Measurements from ENCODE around the gene SLIT3.
A peak's percentile ranks its signal among the peaks of the same experiment; 100 is the strongest.

SLIT3 gene

GRCh38 chr5:169298193-169298592 lies 2.7 kb downstream of the SLIT3 start:
- DNase-seq: no peak

DNA sequence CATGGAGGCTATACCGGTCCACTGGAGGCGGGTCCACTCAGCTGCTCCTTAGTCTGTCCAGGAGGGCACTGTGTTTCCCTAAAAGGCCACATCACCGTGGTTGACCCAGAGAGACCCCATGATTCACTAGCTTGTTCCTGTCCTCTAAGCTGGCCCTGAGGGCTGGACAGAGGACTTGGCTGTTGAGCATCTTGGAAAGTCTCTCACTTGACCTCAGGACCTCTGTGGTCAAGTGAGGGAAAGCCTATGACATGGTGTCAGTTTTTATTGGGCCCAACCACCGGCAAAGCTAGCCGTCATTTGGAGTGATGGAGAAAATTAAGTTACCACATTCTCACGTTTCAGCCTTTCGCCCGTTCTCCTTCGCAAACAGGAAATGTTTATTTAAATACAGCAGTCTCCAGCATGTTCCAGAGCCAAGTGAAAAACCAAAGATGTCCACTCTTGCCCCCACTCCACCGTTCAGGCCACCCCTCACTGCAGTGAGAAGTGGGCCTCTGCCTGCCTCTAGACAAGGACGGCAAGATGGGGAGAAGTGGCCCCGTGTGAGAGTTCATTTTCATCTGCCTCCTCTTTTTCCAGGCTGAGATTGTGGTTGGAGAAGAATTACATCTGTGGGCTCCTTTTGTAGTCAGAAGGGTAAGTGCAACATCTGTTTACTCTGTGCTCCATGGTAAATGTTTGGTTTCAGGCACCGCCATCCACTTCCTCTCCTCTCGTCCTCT lies 4.4 kb downstream of the SLIT3 start:
- DNase-seq: no peak

- no peak for DNase-seq
Observed at GRCh38 chr5:169295306-169295705, 5.6 kb downstream of the SLIT3 start.

DNA sequence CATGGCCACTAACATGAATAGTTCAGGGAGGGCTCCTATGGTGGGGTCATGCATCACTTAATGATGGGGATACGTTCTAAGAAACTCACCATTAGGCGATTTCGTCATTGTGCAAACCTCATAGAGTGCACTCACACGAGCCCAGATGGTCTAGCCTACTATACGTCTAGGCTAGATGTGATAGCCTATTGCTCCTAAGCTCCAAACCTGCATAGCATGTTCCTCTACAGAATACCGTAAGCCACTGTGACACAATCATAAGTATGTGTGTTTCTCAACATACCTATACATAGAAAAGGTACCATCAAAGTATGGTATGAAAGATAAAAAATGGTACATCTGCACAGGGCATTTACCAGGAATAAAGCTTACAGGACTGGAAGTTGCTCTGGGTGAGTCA lies 6.3 kb downstream of the SLIT3 start:
- no peak for DNase-seq

DNA sequence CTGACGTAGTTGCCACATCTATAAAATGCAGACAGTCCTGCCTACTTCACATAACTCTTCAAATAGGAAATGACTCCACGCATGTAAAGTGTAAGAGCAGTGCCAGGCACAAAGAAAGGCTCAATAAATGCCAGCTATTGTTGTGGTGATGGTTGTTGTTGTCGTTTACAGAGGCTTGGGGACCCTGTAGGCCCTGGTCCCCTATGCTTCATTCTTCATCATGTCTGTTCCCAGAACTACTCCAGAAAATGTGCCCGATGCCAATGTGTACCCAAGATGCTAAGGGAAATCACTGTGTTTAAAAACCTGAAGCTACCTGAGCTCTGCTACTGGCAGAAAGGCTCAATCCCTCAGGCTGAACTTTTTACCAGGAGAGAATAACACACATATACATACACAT lies 9.1 kb downstream of the SLIT3 start:
- no peak for DNase-seq

DNA sequence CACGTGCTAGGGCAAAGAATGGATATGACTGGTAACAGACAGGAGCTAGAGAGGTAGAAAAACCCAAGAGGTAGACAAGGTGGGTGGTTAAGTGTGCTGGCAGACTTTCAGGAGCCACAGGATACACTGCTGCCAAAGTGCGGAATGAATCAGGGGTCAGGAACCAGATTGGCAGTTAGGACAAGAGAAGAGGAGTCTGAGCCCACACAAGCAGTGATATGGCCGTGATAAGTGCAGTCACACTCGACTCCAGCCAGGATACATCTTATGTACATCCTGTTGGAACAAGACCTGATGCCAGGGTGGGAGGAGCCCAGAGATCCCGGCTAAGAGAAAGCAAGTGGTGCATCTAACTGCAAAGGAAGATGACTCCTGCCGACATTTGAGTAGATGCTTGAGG lies 10.0 kb downstream of the SLIT3 start:
- DNase-seq: no peak

DNA sequence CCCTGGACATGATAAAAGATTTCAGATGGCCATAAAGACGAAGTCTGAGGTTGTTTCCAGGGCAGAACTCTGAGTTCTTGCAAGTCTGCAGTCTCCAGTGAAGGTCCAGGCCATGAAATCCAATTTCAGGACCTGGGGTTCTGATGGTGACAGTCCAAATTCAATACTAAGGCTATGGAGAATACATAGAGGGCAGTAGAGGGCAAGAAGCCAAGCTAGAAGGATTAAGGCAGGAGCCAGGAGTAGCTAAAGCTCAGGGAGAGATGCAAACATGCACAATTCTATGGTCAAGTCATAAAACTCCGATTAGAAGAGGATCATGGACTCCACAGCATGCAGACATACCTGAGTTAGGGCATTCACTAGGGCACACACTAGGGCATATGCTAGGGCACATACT lies 11.4 kb downstream of the SLIT3 start:
- DNase-seq: no peak

GRCh38 chr5:169288066-169288930 lies 12.6 kb downstream of the SLIT3 start:
- DNase-seq: no peak

- DNase-seq: no peak
Observed at GRCh38 chr5:169287529-169287928, 13.4 kb downstream of the SLIT3 start.

GRCh38 chr5:169286572-169287300 lies 14.2 kb downstream of the SLIT3 start:
- DNase-seq: no peak

DNA sequence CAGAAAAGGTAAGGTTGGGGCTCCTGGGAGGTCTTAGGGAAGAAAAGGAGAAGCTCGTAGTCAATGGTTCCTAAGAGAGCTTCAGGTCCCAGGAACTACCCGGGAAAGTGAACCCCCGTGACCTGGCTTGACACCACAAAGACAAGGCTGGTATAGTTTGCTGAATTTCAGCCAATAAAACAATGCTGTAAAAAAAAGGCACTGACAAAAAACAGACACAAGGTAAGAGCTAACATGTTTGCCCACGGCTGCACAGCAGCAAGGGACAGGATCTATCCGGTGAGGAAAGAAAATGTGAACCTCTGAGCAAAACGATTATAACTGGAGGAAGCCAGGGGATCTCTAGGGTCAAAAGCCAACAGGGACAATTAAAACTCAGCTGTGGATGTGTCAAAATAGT lies 17.1 kb downstream of the SLIT3 start:
- no peak for DNase-seq

DNA sequence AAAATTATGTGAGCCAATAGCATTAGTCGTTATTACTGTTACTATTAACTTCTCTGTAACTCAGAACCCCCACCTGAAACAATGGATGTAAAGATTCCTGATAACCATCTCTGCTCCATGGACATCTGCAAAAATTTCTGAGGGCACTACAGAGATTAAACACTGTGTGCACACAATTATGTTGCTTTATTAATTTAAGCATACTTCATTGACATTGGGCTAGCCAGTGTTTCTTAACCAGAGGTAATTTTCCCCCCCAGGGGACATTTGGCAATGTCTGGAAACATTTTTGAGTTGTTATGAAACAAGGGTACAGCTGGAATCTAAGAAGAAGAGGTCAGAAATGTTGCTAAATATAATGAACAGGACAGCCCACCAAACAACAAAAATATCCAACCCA lies 19.3 kb downstream of the SLIT3 start:
- DNase-seq: no peak

DNA sequence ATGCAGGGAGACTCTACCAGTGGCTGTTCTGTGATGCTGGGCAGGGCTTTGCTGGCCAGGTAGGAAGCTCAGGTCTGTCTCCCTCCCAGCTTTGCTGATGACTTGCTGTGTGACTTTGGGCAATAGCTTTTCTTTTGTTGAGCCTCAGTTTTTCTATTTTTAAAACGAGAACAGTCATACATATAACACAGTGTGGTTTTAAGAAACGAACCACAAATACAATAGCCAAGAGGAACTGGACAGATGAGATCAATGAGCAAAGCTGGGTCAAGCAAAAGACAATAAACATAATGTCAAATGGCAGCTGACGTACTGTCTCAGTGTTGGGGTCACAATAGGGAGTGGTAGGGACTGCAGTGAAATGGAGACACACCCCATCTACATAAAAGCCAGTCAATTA lies 20.2 kb downstream of the SLIT3 start:
- DNase-seq: no peak

- no peak for DNase-seq
Observed at GRCh38 chr5:169280286-169280685, 20.7 kb downstream of the SLIT3 start.

DNA sequence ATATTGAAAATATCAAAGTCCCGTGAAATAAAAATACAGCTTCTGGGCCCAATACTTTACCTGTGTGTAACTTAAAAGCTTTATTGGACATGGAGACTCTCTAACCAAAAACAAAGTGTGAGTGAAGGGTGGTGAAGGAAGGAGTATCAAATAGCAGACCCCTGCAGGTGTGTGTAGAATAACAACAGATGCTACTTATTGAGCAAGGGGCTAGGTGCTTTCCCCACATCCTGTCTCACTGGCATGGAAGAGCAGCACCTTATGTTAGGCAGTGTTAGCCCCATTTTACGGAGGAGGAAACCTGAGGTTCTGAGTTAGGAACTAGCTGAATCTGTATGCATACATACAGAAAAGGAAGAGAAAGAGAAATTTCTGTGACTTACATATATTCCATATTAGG lies 21.8 kb downstream of the SLIT3 start:
- peak; percentile 20 for DNase-seq

DNA sequence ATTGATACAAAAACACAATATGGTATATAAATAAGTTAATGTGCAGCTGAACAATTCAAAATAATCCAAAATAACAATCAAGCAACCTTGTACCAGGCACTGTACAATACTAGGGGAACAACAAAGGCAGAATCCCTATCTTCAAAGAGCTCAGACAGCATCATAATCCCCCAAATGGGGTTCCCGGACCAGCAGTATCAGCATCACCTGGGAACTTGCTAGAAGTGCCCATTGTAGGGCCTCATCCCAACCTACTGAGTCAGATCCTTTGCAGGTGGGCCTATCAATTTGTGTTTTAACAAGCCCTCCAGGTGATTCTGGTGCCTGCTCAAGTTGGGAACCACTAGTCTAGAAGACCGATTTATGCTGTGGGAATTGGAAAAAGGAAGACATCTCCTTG lies 27.1 kb downstream of the SLIT3 start:
- no peak for DNase-seq

- no peak for DNase-seq
Observed at GRCh38 chr5:169273451-169273850, 27.5 kb downstream of the SLIT3 start.

GRCh38 chr5:169272731-169273427 lies 28.1 kb downstream of the SLIT3 start:
- DNase-seq: peak; percentile 30

GRCh38 chr5:169272111-169272510 lies 28.8 kb downstream of the SLIT3 start:
- no peak for DNase-seq

GRCh38 chr5:169270827-169271226 lies 30.1 kb downstream of the SLIT3 start:
- no peak for DNase-seq

GRCh38 chr5:169268019-169268418 lies 32.9 kb downstream of the SLIT3 start:
- no peak for DNase-seq

DNA sequence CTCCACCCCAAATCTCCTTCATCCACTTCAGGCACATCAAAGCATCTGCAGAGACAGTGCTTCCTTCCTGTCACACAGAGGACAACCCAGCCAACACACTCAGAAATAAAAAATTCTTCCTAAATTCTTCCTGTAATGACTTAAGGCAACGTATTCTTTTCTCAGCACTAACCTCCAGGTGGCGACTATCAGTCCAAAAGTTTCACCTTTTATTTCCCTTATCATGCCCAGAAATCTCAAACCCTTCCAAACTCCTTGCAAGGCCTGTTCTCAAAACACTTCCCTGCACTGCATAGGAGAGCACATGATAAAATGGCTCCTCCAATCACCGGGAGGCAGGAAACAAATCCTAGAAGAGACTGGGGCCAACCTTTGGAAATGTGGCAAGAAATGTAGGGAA lies 35.1 kb downstream of the SLIT3 start:
- DNase-seq: no peak

DNA sequence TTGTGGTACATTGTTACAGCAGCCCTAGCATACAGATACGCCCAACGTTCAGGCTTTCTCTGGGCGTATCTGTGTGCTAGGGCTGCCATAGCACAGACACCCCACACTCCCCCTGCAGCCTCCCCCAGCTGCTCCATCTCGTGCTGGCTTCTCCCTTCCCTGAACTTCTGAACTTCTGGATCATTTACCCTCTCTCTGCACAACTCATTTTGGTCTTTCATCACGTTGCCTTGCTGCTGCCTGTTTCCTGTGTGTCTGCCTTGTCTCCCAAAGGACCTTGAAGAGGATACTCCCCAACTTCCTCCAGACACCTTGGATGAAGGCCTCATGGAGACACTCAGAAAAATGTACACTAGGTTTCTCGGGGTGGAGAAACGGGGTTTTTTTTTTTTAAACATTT lies 37.3 kb downstream of the SLIT3 start:
- no peak for DNase-seq

All from DMS 273 treated with DMSO at 0.1 percent for 48 hours (cell line).